Liver (tissue), 3 donors: ENCODE results near the gene RNPEPL1.

Experiments
- EGR1 ChIP-seq, 2 donors: IDR thresholded peaks; 2 replicates each; pipeline ENCODE4 v1.6.1; 2016 to 2018; ENCODE audit warnings: antibody characterized with exemption in 2 of 2, low read depth in 2 of 2
- JUND ChIP-seq, 2 donors: IDR thresholded peaks; 2 replicates each; pipeline ENCODE4 v1.6.1; 2016; ENCODE audit warnings: antibody characterized with exemption in 2 of 2
- RXRA ChIP-seq, 2 donors: IDR thresholded peaks; 2 replicates each; pipeline ENCODE4 v1.6.1; 2017 to 2018; ENCODE audit warnings: antibody characterized with exemption in 2 of 2, mild to moderate bottlenecking in 1 of 2
- TAF1 ChIP-seq: conservative IDR thresholded peaks from 2 replicates; pipeline ENCODE4 v1.6.1; 2016; ENCODE audit warnings: antibody characterized with exemption, mild to moderate bottlenecking
- YY1 ChIP-seq: IDR thresholded peaks from 2 replicates; pipeline ENCODE4 v1.6.1; 2016; ENCODE audit warnings: antibody characterized with exemption, mild to moderate bottlenecking
- TF ChIP-seq, protein P1 (sequence below): fragments of 150-350 bp; IDR thresholded peaks from 2 replicates; pipeline ENCODE4 v1.5.1; 2017; ENCODE audit warnings: improper control_type of control experiment, low read depth, low read length; ENCODE audit not compliant: missing input control
- TF ChIP-seq, protein P2 (sequence below): IDR thresholded peaks from 2 replicates; pipeline ENCODE4 v1.6.1; 2016; ENCODE audit warnings: antibody characterized with exemption
- TF ChIP-seq, protein P3 (sequence below): IDR thresholded peaks from 2 replicates; pipeline ENCODE4 v1.6.1; 2016; ENCODE audit warnings: antibody characterized with exemption, mild to moderate bottlenecking
- TF ChIP-seq, protein P4 (sequence below): IDR thresholded peaks from 2 replicates; pipeline ENCODE4 v1.6.1; 2016; ENCODE audit warnings: antibody characterized with exemption
- donor health status: healthy.
- donor health status: healthy.

DNA sequence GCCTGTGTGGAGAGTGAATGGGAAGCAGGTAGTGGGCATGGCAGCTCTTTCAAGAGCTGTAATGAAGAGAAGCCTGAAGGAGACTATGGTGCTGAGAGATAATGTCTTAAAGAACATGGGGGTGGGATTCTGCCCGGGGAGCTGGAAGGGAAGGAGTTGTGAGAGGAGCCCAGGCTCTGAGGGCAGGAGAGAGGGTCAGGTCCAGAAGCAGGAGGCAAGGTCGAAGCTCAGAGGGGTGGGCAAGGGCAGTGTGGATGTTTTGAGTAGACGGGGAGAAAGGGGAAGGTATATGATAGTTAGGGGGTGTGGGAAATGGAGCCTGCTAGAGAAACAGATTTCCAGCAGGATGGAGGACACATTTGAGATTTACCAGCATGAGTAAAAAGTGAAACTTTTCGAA is 20.4 kb downstream of the RNPEPL1 start:
- TF ChIP-seq YY1: no peak
- TF ChIP-seq, protein P1, sequence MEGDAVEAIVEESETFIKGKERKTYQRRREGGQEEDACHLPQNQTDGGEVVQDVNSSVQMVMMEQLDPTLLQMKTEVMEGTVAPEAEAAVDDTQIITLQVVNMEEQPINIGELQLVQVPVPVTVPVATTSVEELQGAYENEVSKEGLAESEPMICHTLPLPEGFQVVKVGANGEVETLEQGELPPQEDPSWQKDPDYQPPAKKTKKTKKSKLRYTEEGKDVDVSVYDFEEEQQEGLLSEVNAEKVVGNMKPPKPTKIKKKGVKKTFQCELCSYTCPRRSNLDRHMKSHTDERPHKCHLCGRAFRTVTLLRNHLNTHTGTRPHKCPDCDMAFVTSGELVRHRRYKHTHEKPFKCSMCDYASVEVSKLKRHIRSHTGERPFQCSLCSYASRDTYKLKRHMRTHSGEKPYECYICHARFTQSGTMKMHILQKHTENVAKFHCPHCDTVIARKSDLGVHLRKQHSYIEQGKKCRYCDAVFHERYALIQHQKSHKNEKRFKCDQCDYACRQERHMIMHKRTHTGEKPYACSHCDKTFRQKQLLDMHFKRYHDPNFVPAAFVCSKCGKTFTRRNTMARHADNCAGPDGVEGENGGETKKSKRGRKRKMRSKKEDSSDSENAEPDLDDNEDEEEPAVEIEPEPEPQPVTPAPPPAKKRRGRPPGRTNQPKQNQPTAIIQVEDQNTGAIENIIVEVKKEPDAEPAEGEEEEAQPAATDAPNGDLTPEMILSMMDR: no peak
- no peak for TF ChIP-seq RXRA (IDR thresholded peaks at IDR 0.05)
- TF ChIP-seq JUND (IDR thresholded peaks at IDR 0.05): no peak
- TF ChIP-seq, protein P2, sequence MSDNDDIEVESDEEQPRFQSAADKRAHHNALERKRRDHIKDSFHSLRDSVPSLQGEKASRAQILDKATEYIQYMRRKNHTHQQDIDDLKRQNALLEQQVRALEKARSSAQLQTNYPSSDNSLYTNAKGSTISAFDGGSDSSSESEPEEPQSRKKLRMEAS: no peak
- TF ChIP-seq, protein P3, sequence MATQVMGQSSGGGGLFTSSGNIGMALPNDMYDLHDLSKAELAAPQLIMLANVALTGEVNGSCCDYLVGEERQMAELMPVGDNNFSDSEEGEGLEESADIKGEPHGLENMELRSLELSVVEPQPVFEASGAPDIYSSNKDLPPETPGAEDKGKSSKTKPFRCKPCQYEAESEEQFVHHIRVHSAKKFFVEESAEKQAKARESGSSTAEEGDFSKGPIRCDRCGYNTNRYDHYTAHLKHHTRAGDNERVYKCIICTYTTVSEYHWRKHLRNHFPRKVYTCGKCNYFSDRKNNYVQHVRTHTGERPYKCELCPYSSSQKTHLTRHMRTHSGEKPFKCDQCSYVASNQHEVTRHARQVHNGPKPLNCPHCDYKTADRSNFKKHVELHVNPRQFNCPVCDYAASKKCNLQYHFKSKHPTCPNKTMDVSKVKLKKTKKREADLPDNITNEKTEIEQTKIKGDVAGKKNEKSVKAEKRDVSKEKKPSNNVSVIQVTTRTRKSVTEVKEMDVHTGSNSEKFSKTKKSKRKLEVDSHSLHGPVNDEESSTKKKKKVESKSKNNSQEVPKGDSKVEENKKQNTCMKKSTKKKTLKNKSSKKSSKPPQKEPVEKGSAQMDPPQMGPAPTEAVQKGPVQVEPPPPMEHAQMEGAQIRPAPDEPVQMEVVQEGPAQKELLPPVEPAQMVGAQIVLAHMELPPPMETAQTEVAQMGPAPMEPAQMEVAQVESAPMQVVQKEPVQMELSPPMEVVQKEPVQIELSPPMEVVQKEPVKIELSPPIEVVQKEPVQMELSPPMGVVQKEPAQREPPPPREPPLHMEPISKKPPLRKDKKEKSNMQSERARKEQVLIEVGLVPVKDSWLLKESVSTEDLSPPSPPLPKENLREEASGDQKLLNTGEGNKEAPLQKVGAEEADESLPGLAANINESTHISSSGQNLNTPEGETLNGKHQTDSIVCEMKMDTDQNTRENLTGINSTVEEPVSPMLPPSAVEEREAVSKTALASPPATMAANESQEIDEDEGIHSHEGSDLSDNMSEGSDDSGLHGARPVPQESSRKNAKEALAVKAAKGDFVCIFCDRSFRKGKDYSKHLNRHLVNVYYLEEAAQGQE: no peak
- TF ChIP-seq EGR1 (IDR thresholded peaks at IDR 0.05; ENCODE audit: low read depth in 2 of 2): no peak
- TF ChIP-seq, protein P4, sequence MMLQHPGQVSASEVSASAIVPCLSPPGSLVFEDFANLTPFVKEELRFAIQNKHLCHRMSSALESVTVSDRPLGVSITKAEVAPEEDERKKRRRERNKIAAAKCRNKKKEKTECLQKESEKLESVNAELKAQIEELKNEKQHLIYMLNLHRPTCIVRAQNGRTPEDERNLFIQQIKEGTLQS: no peak
- no peak for TF ChIP-seq TAF1
